Measurements from ENCODE around the gene DOCK1.

Gene DOCK1

DNA sequence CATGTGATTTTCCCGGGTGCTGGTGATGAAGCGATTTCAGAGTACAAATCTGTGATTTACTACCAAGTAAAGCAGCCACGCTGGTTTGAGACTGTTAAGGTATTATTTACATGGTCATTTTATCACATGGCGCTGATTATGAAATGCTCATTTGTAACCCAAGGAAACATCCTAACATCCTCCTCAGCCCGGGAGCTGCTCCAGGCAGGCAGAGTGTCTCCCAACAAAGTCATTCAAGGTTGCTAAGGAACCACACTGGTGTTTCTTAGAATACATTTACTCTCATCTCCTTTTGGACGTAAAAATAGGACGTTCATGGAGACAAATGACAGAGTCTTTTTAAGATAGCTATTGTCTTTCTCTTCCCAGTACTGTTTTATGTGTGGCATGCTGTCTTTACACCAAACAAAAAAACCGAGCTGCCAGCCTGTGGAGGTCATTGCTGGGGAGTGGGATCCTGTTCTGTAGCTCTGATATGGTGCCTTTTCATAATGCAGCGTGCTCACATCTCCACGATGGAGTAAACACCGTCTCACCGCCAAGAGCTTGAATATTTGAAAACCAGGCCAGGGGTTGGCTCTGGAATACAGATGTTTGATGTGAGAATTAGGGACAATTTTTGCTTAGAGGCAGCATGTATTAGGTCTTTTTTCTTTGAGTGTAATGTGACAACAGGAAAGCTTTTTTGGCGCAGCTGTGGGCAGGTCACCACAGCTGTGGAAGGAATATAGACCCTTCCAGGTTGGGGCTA, 119.6 kb downstream of the DOCK1 start:
- in situ Hi-C loops (cut with MboI; ENCODE audit: low sequenced_read_pairs, unreplicated experiment): no loop called here
- no peak for TF ChIP-seq CTCF (IDR thresholded peaks at IDR 0.05; ENCODE audit: borderline replicate concordance, control extremely low read depth, extremely low read depth, insufficient read depth, missing control alignments)
- no peak for DNase-seq (ENCODE audit: low spot score)

DNA sequence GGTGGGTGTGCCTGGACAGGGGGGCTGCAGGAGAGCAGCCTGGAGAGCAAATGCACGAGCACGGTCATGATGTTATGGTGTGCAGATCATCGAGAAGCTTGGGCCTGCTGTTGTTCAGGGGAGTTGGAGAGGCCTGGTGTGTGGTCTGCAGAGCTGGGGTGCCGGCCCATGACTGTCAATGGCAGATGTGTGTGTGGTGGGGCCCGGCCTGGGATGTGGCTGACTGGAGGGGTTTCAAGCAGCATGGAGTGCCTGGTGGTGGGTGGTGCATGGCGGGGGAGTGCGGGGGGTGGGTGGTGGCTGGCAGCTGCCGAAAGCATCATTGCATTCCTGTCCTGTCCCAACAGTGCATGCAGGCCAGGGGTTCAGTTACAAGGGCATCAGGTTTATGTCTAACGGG, 122.6 kb downstream of the DOCK1 start:
- in situ Hi-C loops (cut with MboI; ENCODE audit: low sequenced_read_pairs, unreplicated experiment): no loop called here

GRCh38 chr10:127028556-127028955, 123.3 kb downstream of the DOCK1 start:
- DNase-seq (ENCODE audit: low spot score): no peak
- in situ Hi-C loops (cut with MboI; ENCODE audit: low sequenced_read_pairs, unreplicated experiment): no loop called here
- no peak for TF ChIP-seq CTCF (IDR thresholded peaks at IDR 0.05; ENCODE audit: borderline replicate concordance, control extremely low read depth, extremely low read depth, insufficient read depth, missing control alignments)

More for the DNA sequence above, 122.6 kb downstream of the DOCK1 start:
- no peak for DNase-seq (ENCODE audit: low spot score)
- no peak for TF ChIP-seq CTCF (IDR thresholded peaks at IDR 0.05; ENCODE audit: borderline replicate concordance, control extremely low read depth, extremely low read depth, insufficient read depth, missing control alignments)

GRCh38 chr10:127029061-127029460, 123.8 kb downstream of the DOCK1 start:
- no peak for DNase-seq (ENCODE audit: low spot score)
- in situ Hi-C loops (cut with MboI; ENCODE audit: low sequenced_read_pairs, unreplicated experiment): no loop called here
- TF ChIP-seq CTCF (IDR thresholded peaks at IDR 0.05; ENCODE audit: borderline replicate concordance, control extremely low read depth, extremely low read depth, insufficient read depth, missing control alignments): no peak

DNA sequence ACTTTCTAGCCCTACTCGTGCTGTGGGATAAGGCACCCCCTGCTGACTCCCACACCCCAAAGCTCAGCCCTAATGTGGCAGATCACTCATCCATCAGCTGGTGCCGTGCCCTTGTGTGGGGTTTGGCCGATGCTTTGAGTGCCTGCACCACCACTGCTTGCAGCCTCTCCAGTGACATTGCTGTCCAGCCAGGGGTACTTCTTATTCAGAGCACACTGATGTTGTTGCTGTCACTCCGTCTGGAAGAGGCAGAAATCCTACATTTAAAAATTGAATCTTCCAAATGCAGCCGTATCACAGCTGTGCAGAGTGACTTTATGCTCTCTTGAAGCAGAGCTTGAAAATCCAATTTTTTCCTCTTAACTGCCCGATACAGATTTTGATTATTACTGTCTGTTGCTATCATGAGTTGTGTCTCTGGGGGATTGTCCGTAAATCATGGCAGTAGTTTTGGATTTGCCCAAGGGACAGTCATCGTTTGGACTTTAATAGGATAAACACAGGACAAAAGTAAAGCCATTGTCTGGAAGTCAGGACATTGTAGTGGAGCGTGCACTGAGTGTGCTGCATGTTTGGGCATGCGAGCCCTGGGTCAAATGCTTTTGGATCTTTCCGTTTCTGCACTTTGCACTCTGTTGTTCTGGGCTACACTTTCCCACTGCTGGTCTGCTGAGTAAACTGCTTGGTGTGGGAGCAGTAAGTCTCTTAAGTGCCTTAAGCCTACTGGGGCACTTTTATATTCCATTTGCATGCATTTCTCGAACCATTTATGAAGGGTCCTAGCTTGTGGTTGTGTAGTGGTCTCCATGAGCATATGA, 128.2 kb downstream of the DOCK1 start:
- in situ Hi-C loops (cut with MboI; ENCODE audit: low sequenced_read_pairs, unreplicated experiment): no loop called here
- DNase-seq (ENCODE audit: low spot score): no peak
- TF ChIP-seq CTCF (IDR thresholded peaks at IDR 0.05; ENCODE audit: borderline replicate concordance, control extremely low read depth, extremely low read depth, insufficient read depth, missing control alignments): no peak

GRCh38 chr10:127034034-127034633, 128.9 kb downstream of the DOCK1 start:
- DNase-seq (ENCODE audit: low spot score): no peak
- in situ Hi-C loops (cut with MboI; ENCODE audit: low sequenced_read_pairs, unreplicated experiment): no loop called here
- TF ChIP-seq CTCF (IDR thresholded peaks at IDR 0.05; ENCODE audit: borderline replicate concordance, control extremely low read depth, extremely low read depth, insufficient read depth, missing control alignments): no peak
